ENCODE results near the gene LRMDA. TPM values are rescaled to one million over a fixed set of nuclear protein-coding genes. Genes with fewer than 3 reads are reported as not detected.

The LRMDA gene
- total RNA-seq, 2 experiments from 2014 or later, result not detected

DNA sequence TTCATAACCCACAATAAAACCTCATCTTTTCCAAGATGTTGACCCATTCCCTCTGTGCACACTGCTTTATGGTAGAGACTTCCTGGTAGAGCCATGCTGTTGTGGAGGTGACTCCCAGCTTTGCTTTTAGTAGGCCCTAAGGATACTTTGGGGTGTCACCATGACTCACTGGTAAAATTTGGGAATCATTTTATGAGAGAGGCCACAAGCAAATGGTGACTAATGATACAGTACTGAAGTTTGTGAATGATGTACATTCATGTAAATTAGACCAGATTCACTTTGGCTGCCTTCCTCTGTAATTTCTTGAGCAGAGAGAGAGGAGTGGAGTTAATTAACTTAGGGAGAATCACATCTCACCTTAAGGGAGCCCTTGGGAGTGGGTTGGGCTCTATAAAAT, 686.5 kb downstream of the LRMDA start:
- Mint-ChIP-seq H3K9me3 (no peaks in the 10 kb centered on the region), H3K36me3 (no peaks in the 10 kb centered on the region)
- POLR2A ChIA-PET, result no interaction called here

DNA sequence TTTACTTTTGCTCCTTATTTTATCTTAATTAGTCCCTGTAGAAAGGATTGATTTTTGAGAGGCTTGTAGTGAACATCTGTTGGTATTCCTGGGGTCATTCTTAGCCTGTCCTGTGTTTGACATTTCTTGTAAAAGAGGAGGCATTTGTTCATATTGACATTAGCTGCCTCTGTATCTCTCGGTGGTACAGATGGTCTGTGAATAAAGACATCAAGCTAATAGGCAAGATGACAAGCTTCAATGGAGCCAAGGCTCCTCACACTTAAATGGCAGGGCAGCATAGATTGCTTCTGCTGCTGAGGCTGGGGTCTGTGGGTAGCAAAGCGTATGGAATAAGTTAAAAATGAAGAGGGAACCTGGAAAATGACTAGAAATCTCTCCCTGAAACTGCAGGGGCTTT, 687.6 kb downstream of the LRMDA start:
- no peak for DNase-seq
- no peaks in the 10 kb centered on the region for H3K36me3 Mint-ChIP-seq
- peaks cover 3% of the 10 kb centered on the region for H3K27me3 Mint-ChIP-seq
- POLR2A ChIA-PET, result no interaction called here
- H3K4me1 Mint-ChIP-seq, result no peaks in the 10 kb centered on the region
- no peak overlapping the region for H3K4me3 Mint-ChIP-seq
- H3K27ac Mint-ChIP-seq, result no peak overlapping the region
- no peak for ATAC-seq (ENCODE audit: low read depth)
- H3K9me3 Mint-ChIP-seq, result no peaks in the 10 kb centered on the region

More for the DNA sequence above, 686.5 kb downstream of the LRMDA start:
- no peak for DNase-seq
- no peak for ATAC-seq (ENCODE audit: low read depth)
- no peak overlapping the region for H3K27ac Mint-ChIP-seq
- no peaks in the 10 kb centered on the region for H3K4me1 Mint-ChIP-seq
- H3K4me3 Mint-ChIP-seq, result no peak overlapping the region
- peaks cover 3% of the 10 kb centered on the region for H3K27me3 Mint-ChIP-seq

DNA sequence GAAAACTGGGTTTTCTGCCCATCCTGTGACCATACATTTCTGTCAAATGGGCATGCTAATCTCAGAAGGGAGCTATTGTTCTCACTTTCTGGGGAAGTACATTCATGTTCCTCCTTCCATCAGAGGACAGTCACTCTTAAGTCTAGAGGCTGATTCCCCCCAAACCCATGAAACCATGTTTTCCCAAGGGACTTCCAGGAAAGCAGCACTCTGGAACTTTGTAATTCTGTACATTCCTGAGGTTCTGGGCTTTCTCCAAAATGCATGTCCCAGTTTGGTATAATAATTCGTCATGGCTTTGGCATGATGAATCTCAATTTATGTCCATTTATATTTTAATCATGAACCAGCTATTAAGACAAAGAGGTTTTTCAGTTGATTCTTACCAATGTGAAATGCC, 688.1 kb downstream of the LRMDA start:
- DNase-seq (no peak), ATAC-seq (ENCODE audit: low read depth) (no peak)
- no peak overlapping the region for H3K27ac Mint-ChIP-seq
- H3K4me3 Mint-ChIP-seq, result no peak overlapping the region
- peaks cover 3% of the 10 kb centered on the region for H3K27me3 Mint-ChIP-seq
- POLR2A ChIA-PET, result no interaction called here
- H3K4me1 Mint-ChIP-seq, result no peaks in the 10 kb centered on the region
- no peaks in the 10 kb centered on the region for H3K36me3 Mint-ChIP-seq
- no peaks in the 10 kb centered on the region for H3K9me3 Mint-ChIP-seq

- no peak overlapping the region for H3K4me3 Mint-ChIP-seq
- H3K4me1 Mint-ChIP-seq, result no peaks in the 10 kb centered on the region
- ATAC-seq (ENCODE audit: low read depth) (no peak), DNase-seq (no peak)
- H3K36me3 Mint-ChIP-seq, result no peaks in the 10 kb centered on the region
- no peaks in the 10 kb centered on the region for H3K9me3 Mint-ChIP-seq
- POLR2A ChIA-PET, result no interaction called here
- H3K27ac Mint-ChIP-seq, result no peak overlapping the region
- H3K27me3 Mint-ChIP-seq, result no peaks in the 10 kb centered on the region
Measured at GRCh38 chr10:76122056-76122455, 690.6 kb downstream of the LRMDA start.

GRCh38 chr10:76124280-76124679, 692.9 kb downstream of the LRMDA start:
- no peaks in the 10 kb centered on the region for H3K4me1 Mint-ChIP-seq
- no peak overlapping the region for H3K4me3 Mint-ChIP-seq
- no peaks in the 10 kb centered on the region for H3K9me3 Mint-ChIP-seq
- DNase-seq (no peak), ATAC-seq (ENCODE audit: low read depth) (no peak)
- no peak overlapping the region for H3K27ac Mint-ChIP-seq
- POLR2A ChIA-PET, result no interaction called here
- H3K27me3 Mint-ChIP-seq, result no peaks in the 10 kb centered on the region
- H3K36me3 Mint-ChIP-seq, result no peaks in the 10 kb centered on the region

- no peaks in the 10 kb centered on the region for H3K36me3 Mint-ChIP-seq
- DNase-seq (no peak), ATAC-seq (ENCODE audit: low read depth) (no peak)
- POLR2A ChIA-PET, result no interaction called here
- H3K27me3 Mint-ChIP-seq, result no peaks in the 10 kb centered on the region
- H3K4me1 Mint-ChIP-seq, result no peaks in the 10 kb centered on the region
- no peaks in the 10 kb centered on the region for H3K9me3 Mint-ChIP-seq
- no peak overlapping the region for H3K27ac Mint-ChIP-seq
- H3K4me3 Mint-ChIP-seq, result no peak overlapping the region
Measured at GRCh38 chr10:76125900-76126299, 694.5 kb downstream of the LRMDA start.

DNA sequence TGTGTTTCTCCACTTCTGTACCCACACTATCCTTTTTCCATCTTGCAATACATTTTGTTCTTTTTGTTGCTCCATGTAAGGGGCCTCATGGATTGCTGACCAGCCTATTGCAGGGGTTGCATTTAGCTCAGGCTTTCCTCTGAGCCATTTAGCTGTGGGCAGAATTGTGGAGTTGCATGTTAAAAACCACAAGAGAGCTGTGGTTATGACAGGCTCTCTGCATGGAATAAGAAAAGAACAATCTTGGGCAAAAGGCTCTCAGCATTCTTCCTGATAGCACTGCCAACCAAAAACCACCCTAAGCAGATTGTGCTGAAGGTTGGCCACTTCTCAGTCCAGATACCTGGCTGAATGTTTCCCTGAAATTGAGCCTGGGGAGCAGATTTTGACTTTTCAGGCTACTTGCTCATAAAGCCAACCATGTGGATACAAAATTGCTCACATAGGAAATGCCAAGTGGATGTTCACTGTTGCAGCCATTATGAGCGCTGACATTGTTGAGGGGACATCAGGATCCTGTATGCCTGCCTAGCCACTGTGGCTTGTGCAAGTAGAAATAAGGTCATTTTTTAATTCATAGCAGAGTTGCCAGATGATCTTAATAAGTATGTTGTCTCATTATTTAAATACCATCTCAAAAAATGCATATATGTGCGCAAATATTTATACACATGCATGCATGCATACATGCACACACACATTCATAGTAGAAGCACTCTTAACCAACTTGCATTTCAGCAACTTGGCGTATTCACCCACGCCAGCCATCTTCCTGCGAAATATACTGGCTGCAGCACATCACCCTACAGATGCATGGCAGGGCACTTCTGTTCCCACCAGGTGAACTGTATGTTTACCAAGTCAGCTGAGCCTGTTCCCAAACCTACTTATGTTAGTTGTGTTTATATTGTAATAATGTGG, 695.4 kb downstream of the LRMDA start:
- no peaks in the 10 kb centered on the region for H3K9me3 Mint-ChIP-seq
- H3K27me3 Mint-ChIP-seq, result no peaks in the 10 kb centered on the region
- peaks cover 1% of the 10 kb centered on the region for H3K4me1 Mint-ChIP-seq
- H3K36me3 Mint-ChIP-seq, result no peaks in the 10 kb centered on the region
- no peak overlapping the region for H3K4me3 Mint-ChIP-seq
- ATAC-seq (ENCODE audit: low read depth) (no peak), DNase-seq (no peak)
- POLR2A ChIA-PET, result no interaction called here
- no peak overlapping the region for H3K27ac Mint-ChIP-seq

DNA sequence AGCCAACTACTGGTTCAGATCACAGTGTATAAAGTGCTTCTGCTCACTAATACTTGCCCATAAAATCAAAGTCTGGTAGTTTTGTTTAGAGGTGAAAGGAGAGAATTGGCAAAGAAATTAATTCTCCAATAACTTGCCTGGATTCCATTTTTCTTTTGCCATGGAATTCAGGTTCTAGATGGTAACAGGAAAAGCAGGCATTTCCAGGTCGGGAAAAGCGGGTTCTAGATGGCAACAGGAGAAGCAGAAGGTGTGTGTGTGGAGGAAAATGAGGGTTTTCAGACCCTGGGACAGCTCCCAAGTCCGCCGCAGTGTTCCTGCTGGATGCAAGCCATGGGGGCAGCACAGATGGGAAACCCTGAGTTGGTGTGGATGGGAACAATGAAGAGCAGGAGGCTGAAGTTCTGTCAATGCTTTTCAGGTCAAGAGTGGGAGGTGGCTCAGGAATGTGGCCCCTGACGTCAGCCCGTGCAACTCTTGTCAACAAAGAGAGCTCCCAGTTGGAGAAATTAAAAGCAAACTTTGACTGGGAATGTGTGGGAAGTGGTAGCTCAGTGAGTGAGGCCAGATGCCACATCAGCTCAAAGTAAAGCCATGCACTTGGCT, 696.7 kb downstream of the LRMDA start:
- Mint-ChIP-seq H3K4me3 (no peak overlapping the region), H3K27me3 (no peaks in the 10 kb centered on the region), H3K27ac (no peak overlapping the region), H3K9me3 (no peaks in the 10 kb centered on the region), H3K4me1 (peaks cover 1% of the 10 kb centered on the region), H3K36me3 (no peaks in the 10 kb centered on the region)
- DNase-seq (no peak), ATAC-seq (ENCODE audit: low read depth) (no peak)
- POLR2A ChIA-PET, result no interaction called here

GRCh38 chr10:76129213-76129612, 697.8 kb downstream of the LRMDA start:
- DNase-seq (no peak), ATAC-seq (ENCODE audit: low read depth) (no peak)
- H3K4me3 Mint-ChIP-seq, result no peak overlapping the region
- POLR2A ChIA-PET, result no interaction called here
- H3K9me3 Mint-ChIP-seq, result no peaks in the 10 kb centered on the region
- peaks cover 1% of the 10 kb centered on the region for H3K4me1 Mint-ChIP-seq
- no peak overlapping the region for H3K27ac Mint-ChIP-seq
- H3K27me3 Mint-ChIP-seq, result no peaks in the 10 kb centered on the region
- no peaks in the 10 kb centered on the region for H3K36me3 Mint-ChIP-seq

GRCh38 chr10:76130892-76131291, 699.5 kb downstream of the LRMDA start:
- H3K4me3 Mint-ChIP-seq, result no peak overlapping the region
- DNase-seq (no peak), ATAC-seq (ENCODE audit: low read depth) (no peak)
- no peaks in the 10 kb centered on the region for H3K27me3 Mint-ChIP-seq
- H3K36me3 Mint-ChIP-seq, result no peaks in the 10 kb centered on the region
- H3K27ac Mint-ChIP-seq, result no peak overlapping the region
- peaks cover 1% of the 10 kb centered on the region for H3K4me1 Mint-ChIP-seq
- no peaks in the 10 kb centered on the region for H3K9me3 Mint-ChIP-seq
- POLR2A ChIA-PET, result no interaction called here

DNA sequence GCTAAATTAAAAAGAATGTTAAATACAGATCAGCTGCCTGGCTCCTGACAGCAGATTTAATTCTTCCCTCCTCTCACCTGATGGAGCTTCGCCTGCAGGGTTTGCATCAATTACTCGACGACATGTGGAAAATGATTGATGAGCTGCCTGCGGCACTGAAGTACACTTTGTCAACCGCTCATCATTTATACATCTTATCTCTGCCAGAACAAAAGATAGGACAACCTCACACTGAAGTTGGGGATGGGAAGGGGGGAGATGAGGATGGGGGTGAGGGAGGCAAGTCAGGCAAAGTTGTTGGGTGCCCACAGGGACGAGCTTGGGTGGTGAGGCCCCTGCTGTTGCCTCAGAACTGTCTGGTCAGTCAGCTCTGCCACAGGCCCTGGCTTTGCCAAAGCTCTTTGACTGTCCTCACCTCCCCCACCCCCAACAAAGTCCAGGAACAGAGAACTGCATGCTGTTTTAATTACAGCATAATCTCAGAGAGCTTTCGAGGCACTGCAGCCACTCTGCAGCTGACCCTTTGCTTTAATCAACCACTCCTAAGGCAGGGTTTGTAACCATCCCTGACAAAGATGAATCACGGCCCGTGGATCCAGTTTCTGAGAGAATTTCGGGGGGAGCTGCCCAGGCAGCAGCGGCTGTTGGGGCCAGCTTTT, 702.3 kb downstream of the LRMDA start:
- POLR2A ChIA-PET, result no interaction called here
- no peaks in the 10 kb centered on the region for H3K36me3 Mint-ChIP-seq
- H3K4me3 Mint-ChIP-seq, result no peak overlapping the region
- no peak overlapping the region for H3K27ac Mint-ChIP-seq
- peaks cover 2% of the 10 kb centered on the region for H3K27me3 Mint-ChIP-seq
- H3K4me1 Mint-ChIP-seq, result peaks cover 1% of the 10 kb centered on the region
- no peaks in the 10 kb centered on the region for H3K9me3 Mint-ChIP-seq
- DNase-seq, result no peak
- ATAC-seq (ENCODE audit: low read depth), result no peak

- ATAC-seq (ENCODE audit: low read depth), result no peak
- Mint-ChIP-seq H3K4me1 (no peaks in the 10 kb centered on the region), H3K36me3 (no peaks in the 10 kb centered on the region)
Measured at GRCh38 chr10:76136961-76137360, 705.5 kb downstream of the LRMDA start.

DNA sequence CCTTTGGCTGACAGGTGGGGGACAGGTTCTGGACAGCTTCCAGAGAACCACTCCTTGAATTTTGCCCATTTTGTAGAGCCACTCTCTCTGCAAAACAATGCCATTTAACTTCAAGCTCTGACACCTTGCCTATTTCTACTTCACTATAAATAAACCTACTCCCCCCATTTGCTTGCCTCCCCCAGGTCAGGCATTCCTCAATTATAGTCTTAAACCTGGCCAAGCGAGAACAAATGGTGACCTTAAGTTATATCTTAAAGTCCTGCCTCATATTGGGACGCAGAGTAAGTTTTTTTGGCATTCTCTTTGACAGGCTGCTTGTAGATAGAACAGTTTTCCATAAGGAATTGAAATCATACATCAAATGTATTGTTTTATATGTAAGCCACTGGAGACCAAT, 706.9 kb downstream of the LRMDA start:
- DNase-seq (no peak), ATAC-seq (ENCODE audit: low read depth) (no peak)
- H3K4me3 Mint-ChIP-seq, result no peak overlapping the region
- no peaks in the 10 kb centered on the region for H3K9me3 Mint-ChIP-seq
- H3K4me1 Mint-ChIP-seq, result no peaks in the 10 kb centered on the region
- no peaks in the 10 kb centered on the region for H3K36me3 Mint-ChIP-seq
- POLR2A ChIA-PET, result no interaction called here
- no peak overlapping the region for H3K27ac Mint-ChIP-seq
- H3K27me3 Mint-ChIP-seq, result peaks cover 2% of the 10 kb centered on the region

More at GRCh38 chr10:76136961-76137360, 705.5 kb downstream of the LRMDA start:
- DNase-seq, result no peak
- POLR2A ChIA-PET, result no interaction called here
- no peaks in the 10 kb centered on the region for H3K9me3 Mint-ChIP-seq
- no peak overlapping the region for H3K27ac Mint-ChIP-seq
- peaks cover 2% of the 10 kb centered on the region for H3K27me3 Mint-ChIP-seq
- H3K4me3 Mint-ChIP-seq, result no peak overlapping the region

GRCh38 chr10:76138906-76139305, 707.5 kb downstream of the LRMDA start:
- H3K27me3 Mint-ChIP-seq, result peaks cover 2% of the 10 kb centered on the region
- H3K36me3 Mint-ChIP-seq, result no peaks in the 10 kb centered on the region
- no peaks in the 10 kb centered on the region for H3K9me3 Mint-ChIP-seq
- no peak overlapping the region for H3K4me3 Mint-ChIP-seq
- ATAC-seq (ENCODE audit: low read depth), result no peak
- H3K4me1 Mint-ChIP-seq, result no peaks in the 10 kb centered on the region
- POLR2A ChIA-PET, result no interaction called here
- no peak for DNase-seq
- no peak overlapping the region for H3K27ac Mint-ChIP-seq
